ENCODE results near the gene TNS1. TPM values are rescaled to one million over a fixed set of nuclear protein-coding genes. Genes with fewer than 3 reads are reported as not detected.

The TNS1 gene
- polyA plus RNA-seq, 1 donor, result 111 TPM

DNA sequence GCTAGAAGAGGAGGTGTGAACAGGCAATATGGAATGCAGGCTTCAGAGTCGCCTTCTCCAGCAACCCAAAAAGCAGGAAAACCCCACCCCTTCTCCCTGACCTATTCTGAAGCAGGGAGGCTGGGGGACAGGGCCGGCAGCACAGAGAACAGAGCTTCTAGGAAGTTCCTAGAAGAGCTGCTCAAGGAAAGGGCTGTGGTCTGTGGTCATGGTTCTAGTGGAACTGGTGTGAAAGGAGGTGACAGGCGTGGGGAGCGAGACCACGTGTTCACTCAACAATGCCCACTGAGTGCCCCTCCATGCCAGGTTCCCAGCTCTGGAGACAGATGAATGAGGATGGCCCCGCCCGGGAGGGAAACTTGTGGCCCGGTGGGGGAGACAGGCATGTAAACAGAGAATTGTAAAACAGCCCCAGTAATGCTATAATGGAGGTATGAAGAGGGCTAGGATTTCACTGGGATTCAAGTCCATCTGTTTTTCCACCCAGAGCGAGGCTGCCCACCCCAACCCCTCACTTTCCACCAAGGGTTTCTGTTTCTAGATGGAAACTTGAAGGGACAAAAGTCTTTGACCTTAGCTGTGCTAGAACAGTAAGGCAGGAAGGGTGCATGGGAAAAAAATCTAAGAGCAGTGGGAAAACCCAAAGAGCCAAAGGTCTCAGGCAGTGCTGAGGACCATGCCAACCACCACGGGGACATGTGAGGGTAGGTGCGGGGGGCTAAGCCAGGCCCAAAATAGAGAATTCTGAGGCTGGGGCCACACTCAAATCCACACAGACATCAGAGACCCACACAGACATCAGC lies 71.8 kb downstream of the TNS1 start:
- DNase-seq (ENCODE audit: low read depth), result no peak

DNA sequence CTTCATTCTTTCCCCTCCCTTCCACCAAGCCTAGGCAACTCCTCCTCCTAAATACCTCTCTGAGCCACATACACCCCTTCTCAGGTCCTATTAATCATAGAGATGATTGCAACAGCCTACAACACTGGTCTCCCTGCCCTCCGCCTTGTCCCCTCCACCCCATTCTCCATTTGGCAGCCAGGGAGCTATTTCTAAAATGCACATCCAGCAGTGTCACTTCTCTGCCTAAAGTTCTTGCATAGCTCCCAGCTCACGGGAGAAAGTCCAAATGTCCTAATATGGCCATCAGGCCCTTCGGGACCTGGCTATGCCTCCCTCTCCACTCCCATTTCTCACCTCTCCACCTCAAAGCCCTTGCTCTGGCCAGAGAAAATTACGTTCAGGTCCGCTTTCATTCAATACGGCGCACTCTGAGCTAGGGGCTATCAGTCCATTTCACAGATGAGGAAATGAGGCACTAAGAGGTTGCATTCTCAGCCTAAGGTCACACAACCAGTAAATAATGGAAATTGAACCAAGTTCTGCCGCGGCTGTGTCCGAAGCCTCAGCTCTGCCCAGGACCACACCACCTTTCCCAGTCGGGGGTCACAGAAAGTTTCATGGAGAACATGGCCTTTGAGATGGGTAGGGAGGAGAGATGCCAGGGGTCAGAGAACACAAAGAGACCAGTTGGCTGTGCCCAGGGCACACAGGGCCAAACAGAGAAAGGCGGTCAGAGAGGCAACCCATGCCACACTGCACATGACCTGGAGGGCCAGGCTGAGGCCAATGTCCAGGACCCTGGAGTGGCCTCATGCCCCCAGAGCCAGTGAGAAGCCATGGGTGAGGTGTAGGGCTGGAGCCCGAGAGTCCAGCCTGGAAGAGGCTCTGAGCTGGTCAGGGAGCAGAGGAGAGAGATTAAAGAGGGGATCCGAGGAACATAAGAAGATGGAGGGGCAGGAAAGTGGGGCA lies 72.8 kb downstream of the TNS1 start:
- DNase-seq (ENCODE audit: low read depth), result no peak

DNA sequence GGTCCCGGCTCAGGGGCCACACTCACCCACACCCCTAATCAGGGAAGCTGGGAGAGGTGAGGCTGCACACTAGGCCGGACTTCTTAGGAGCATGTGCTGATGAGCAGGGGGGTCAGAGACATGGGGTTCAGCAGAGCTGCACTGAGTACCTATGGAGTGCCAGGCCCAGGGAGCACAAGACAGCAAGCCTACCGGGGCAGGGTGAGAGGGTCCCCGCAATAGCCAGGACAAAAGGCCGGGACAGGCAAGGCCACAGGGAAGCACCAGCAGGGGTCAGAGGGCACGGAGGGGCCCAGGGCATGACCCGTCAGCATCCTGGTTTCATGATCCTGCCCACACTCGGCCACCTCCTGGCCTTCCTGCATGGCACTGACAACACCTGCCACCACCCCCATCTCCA lies 73.5 kb downstream of the TNS1 start:
- DNase-seq (ENCODE audit: low read depth), result no peak

DNA sequence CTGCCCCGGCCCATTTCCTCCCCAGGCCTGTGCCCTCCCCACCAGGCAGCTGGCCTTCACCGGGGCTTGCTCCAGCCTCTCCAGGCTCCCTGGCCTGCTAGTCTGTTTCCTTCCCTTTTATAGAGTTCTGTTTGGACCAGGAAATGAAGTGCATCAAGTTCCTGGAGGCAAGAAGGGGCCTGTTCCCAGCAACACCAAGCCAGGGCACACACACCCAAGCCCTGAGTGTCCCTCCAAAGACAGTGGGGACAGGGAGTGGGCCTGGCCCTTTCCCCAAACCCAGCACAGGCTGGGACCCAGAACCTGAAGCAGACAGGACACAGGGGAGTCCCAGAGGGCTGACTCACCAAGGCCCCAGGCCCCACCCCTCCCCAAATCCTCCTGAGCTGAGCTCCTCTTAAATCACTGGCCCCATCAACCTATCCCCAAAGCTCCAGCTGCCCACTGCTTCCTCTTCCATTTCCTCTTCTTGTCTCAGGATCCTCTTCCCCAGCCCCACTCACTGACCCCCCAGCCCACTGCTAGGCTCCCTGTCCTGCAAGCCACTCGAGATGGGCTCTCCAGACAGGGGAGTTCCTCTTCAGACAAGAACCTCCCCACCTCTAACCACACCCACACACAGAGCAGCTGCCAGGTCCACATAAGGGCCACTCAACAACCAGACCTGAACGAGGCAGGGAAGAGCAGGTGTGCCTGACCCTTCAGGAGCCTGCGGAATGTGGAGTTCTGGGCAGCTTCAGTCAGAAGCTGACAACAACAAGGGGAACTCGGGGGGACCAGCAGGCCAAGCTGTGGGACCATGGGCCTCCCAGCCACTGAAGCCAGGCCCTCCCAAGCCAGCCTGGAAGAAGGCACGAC lies 74.2 kb downstream of the TNS1 start:
- no peak for DNase-seq (ENCODE audit: low read depth)

DNA sequence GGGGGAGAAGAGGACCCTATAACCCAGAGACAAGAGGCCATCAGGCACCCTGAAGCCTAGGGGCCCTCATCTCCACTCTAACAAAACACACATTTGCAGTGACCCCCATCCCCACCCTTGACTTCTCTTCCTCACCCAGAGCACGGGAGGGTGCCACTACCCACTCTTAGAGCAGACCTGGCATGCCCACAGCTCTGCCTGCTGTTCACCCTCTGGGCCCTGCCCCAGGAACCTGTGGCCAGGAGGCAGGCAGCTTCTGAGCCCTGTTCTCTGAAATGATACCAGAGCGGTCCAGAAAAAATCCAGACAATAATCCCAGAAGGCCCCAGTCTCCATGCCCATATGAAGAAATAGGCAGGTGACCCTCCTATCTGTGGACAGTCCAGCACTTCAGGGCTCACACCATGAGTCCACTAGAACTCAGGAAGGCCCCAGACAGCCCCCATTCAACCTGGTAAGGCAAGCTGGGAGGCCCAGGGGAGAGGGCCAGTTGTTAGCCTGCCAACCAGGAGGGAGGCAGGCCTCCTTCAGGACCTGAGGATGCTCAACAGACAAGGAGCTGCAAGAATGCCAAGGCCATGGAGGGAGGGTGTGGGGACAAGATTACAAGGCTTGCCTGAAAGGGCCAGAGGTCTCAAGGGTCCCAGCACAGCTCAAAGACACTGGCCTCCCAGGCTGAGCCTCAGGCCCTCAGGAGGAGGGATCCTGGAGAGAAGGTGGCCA lies 75.0 kb downstream of the TNS1 start:
- DNase-seq (ENCODE audit: low read depth), result no peak

DNA sequence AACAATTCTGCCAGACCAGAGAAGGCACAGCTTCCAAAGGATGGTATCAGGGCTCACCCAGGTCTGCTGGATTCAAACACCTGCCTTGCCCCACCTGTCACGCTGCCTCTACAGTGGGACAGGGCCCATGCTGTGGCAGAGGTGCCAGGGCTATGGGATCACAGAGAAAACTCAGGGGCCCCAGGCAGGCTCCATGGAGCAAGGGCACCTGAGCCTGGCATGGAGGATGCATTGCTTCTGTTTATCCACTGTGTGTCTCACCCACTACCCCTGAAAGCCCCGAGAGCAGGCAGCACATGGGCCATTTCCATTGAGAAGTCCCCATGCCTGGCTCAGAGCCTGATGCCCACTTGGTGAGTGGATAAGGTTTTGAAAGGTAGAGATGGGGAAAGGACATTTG lies 76.0 kb downstream of the TNS1 start:
- no peak for DNase-seq (ENCODE audit: low read depth)

DNA sequence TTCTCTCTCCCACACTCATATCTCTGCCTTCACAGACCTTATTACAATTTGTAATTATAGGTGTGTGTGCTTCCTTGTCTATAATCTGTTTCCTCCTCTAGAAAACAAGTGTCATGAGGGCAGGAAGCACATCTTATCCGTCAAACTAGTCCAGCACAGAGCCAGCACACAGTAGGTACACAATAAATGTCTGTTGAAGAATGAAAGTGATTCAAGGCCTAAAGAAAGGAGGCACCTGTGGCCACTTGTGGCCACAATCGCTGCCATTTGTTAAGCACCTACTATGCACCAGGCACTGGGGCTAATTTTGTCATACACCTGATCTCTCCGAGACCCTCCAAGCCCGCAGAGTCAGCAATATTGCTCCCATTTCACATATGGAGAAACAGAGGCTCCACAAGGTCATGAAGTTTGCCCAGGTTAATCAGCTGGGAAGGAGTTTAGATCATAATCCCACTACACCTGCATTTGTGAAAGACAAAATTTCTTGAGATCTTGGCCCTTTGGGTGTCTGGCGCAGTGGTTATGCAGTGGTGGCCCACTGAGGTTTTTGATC lies 78.4 kb downstream of the TNS1 start:
- DNase-seq (ENCODE audit: low read depth), result no peak

DNA sequence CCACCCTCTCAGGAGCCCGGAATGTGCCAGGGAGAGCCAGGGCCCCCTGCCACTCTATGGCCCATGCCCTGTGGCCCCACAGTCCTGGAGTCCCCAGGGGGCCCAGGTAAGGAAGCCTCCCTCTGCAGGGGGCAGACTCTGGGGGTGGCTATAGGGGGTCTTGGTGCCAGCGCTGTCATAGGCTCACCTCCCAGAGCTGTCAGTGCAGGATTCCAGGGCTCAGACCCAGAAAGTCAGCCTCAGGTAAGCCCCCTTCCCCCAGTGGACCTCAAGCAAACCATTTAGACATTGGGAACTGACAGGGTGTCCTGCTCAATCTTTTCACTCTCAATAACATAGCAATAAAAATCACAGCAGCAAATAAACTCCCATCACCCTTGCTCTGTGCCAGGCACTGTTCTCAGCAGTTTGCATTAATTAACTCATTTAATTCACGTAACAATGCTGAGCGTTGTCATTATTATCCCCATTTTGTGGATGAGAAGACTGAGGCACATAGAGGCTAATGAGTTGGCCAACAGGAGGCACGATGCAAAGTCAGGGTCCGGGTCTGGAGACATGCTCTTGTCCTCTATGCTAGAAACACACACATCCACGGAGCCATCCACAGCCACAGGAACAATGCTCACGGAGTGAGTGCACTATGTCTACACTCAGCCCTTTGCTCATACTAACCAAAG lies 79.6 kb downstream of the TNS1 start:
- DNase-seq (ENCODE audit: low read depth), result no peak

DNA sequence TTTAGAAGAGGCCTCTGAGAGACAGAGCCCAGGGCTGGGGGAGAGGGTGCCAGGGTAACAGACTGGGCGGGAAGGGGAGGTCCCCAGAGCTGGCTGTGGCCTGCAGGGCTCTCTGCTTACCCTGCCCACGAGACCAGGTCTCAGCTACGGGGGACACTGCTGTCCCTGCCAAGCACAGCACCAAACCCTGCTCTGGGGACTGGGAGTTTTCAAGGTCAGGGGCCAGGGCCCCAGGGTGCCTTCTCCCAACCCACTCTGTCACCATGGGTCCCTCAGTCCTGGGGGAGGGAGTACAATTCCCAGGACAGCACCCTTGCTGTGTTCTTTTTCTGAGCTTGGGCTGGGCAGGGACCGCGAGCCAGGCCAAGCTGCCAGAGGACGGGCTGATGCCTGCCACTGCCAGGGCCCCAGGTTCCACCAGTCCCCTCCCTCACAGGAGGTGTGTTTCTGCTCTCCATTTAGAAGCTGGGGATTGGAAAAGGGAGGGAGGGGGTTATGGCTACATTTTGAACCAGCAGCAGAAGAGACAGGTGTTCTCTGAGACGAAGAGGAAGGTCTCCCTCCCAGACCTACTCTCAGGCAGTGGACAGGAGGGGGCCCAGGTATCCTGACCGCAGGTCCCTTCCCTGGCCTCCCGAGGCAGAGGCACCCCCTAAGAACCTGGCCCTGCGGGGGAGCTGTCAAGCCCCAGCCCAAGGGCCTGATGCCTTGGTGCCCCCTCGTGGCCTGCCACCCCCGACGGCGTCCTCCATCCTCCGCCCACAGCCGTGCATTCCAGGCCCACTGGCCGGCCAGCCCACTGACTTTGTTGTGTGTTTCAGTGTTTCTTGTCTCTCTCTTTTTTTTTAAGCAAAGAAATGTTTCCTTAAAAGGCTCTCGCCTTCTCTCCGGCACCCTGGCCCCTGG lies 80.4 kb downstream of the TNS1 start:
- DNase-seq (ENCODE audit: low read depth), result no peak

DNA sequence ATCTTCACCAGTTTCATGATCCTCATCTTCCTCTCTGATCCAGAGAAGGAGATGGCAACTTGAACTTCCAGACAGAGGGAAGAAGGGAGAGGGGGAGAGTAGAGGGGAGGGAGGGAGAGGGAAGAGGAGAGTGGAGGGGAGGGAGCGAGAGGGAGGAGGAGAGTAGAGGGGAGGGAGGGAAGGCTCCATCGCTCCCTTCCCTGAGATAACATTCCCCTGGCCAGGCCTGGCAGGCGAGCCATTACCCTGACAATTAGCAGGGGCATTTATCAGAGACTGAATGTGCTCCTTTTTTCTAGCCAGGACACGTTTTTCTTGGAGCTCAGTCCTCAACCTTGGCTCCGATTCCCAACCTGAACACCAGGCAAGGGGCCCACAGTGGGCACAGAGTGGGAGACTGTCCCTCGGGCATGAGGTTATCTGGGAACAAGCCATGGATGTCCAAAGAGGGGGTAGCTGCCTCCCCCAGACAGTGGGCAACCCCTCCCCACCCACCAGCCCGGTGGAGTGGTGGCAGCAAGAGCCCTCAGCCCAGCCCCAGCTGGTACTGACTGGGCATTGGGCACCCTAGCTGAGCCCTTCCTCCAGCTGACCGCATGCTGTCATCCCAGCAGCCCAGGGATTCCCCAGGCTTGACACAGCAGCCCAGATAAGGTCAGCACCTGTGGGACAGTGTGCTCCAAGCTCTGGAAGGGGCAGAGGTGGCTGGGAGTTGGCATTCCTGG lies 81.8 kb downstream of the TNS1 start:
- no peak for DNase-seq (ENCODE audit: low read depth)

DNA sequence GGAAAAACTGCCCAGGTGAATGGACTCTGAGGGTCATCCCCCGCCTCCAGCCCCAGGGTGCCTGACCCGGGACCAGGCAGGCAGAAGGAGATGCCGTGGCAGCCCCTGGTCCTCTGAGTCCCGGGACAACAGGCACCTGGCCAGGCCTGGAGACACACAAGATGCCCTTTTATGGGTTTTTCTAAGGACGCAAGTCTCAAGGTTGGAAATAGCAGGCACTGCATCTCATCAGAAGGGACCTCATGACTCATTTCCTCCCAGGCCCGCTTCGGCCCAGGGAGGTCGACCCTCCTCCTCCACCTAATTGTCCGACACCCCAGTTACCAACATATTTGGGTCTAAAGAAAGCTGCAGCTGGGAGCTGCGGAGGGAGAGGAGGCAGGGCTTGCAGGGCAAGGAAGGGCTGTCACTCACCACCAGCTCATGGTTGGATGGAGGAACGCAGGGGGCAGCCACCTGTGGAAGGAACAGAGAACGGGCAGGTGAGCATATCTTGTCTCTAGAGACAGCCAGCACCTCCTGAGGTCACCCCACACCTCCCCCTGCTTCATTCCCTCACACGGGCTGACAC lies 82.9 kb downstream of the TNS1 start:
- DNase-seq (ENCODE audit: low read depth), result no peak

DNA sequence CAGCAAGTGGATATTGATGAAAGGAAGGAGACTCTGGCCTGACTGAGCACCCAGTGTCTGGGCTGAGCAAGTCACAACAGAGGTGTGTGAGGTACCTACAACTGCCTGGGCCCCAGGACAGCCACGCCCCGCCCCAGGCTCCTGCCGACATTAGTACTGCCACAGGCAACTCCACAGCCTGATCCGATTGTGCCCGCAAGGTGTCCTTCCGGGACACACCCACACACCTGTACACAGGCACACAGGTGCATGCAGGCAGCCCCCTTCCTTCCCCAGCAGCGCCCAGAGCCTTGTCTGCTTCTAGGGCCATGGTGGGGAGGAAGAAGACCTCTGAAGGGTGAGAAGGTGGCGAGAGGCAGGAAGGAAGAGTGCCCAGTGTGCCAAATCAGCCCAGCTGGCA lies 83.6 kb downstream of the TNS1 start:
- no peak for DNase-seq (ENCODE audit: low read depth)

DNA sequence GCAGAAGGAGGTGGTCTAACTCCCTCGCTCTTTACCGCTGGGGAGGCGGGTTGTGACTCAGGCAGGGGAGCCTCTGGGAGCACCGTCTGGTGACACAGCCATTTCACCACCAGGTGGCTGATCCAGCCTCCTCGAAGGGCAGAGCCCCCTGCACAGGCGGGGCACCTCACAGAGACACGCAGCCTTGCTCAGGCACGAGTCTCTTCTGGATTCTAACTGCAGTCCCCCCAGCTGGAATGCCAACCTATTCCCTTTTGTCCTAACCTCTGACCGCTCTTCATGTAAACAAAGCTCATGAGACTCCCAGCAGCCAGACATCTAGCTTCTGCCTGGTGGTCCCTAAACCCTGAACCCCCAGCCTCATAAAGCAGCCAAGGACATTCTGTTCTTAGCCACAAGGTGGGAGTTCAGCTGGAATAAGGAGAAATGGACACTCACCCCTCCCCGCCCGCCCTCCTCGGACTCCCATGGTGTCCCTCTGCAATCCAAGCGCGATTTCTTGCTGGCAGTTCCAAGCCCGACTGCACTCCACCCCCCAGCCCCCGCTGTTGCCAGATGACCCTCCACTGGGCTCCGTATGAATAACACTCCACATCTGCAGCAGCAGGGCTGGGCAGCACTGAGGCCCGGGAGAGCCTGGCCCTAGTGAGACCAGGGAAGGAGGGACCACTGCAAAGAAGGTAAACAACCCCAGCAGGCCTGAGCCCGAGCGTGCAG lies 84.3 kb downstream of the TNS1 start:
- DNase-seq (ENCODE audit: low read depth), result no peak

DNA sequence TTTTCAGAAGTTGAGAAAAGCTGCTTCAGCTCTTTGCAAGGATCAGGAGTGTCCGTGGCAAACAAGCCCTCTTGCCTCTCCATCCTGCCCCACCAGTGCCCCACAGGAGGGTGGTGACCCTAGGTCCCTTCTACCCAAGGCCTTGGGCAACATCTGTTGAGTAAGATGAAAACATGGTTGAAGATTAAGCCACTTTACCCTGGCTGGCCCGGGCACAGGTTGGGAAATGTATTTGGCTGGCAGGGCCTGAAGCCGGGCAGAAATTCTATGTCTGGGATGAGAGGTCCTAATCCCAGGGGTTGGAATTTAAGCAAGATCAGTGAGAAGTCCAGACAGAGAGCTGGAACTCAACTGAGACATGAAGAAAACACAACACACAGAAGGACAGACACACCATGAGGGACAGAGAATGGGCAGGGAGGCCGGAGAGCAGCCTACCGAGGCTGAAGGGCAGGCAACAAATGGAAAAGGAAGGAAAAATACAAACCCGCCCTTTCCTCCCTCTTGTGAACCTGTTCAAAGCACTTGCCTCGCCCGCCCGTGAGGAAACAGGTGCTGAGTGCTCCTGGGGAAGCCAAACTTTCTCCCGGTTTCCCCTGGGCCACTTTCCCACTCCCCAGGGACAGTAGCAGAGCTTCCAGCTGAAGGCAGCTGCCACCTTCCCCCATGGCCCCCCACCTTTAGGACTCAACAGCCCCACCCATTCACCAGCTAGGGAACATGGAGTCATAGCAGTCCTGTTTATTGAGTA lies 86.1 kb downstream of the TNS1 start:
- no peak for DNase-seq (ENCODE audit: low read depth)

DNA sequence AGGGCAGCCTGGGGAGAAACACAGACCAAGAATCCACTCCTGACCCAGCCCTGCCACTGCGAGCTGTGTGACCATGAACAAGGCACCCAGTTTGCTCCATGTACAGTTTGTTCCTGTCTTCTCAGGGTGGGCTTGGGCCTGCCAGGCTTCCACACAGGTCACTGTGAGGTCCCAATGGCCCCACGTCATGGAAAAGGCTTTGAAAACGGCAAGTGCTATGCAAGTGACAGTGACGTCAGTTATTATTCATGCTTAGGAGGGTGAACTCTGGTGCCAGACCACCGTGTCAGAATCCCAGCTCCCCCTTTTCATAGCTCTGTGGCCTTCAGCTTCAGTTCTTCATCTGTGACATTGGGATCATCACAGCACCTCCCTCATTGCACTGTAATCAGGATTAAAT lies 87.1 kb downstream of the TNS1 start:
- no peak for DNase-seq (ENCODE audit: low read depth)

DNA sequence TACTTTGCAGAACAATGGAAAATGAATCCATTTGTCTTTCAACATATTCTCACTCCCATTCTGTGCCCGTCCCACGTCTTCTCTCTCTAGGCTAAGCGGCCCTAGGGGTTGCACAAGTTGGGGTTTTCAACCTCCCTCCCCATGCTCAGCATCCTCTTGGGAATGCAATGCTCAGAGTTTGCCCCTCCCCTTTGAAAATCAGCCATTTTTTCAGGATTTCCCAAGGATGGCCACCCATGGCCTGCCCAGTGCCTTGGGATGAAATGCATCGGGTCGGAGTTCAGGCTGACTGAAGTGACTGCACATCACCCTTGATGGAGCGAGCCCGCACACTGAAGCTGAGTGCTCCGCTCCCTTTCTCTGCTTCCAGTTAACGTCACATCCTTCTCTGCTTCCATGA lies 87.9 kb downstream of the TNS1 start:
- no peak for DNase-seq (ENCODE audit: low read depth)

DNA sequence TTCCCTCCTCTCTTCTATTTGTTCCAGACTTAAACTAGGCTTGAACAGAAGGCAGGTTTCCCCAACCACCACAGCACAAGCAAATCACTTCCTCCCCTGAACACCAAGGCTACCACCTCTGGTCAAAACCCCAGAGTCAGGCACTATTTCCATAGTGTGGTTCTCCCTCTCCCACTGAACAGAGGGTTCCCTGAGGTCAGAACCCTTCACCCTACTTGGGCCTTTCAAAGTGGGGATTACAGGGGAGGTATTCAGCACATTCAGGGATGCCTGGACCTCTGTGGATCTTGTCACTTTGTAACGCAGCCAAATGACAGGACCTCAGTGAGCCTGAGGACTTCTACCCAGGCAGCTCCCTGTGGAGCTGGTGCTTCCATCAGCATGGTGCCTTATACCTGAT lies 88.7 kb downstream of the TNS1 start:
- DNase-seq (ENCODE audit: low read depth), result no peak

Measured in forelimb muscle (tissue), 1 donor.